DOHH2 (cell line): ENCODE data around the gene DOCK10.

Experiments
- H3F3A ChIP-seq: fragments of 200-600 bp; sonication (generic), shearing (Covaris generic); 2 replicates; pipeline ENCODE4 v1.6.0; 2016; ENCODE audit warnings: antibody characterized with exemption, mild to moderate bottlenecking; ENCODE audit not compliant: control insufficient read depth, insufficient read depth
- H3K27ac ChIP-seq: fragments of 200-600 bp; sonication (generic); 2 replicates; pipeline ENCODE4 v1.5.1; 2014; ENCODE audit warnings: low read depth, mild to moderate bottlenecking, low read length, moderate library complexity
- H3K27me3 ChIP-seq: fragments of 200-600 bp; sonication (generic); 2 replicates; pipeline ENCODE4 v1.6.1; 2014; ENCODE audit warnings: mild to moderate bottlenecking, low read length, mixed read lengths; ENCODE audit not compliant: control insufficient read depth
- H3K36me3 ChIP-seq: fragments of 200-600 bp; sonication (generic); 2 replicates; pipeline ENCODE4 v1.6.1; 2014; ENCODE audit warnings: mild to moderate bottlenecking, low read length, moderate library complexity, mixed read lengths; ENCODE audit not compliant: control insufficient read depth
- H3K4me1 ChIP-seq: fragments of 200-600 bp; sonication (generic); 2 replicates; pipeline ENCODE4 v1.6.1; 2014; ENCODE audit warnings: mild to moderate bottlenecking, low read length, mixed read lengths; ENCODE audit not compliant: control insufficient read depth
- H3K4me2 ChIP-seq: fragments of 200-600 bp; sonication (generic); 2 replicates; pipeline ENCODE4 v1.6.0; 2014; ENCODE audit warnings: mild to moderate bottlenecking, low read length, moderate library complexity
- H3K4me3 ChIP-seq: fragments of 200-600 bp; sonication (generic); 2 replicates; pipeline ENCODE4 v1.5.1; 2014; ENCODE audit warnings: mild to moderate bottlenecking, low read length, mixed read lengths
- H3K79me2 ChIP-seq: fragments of 200-600 bp; sonication (generic); 2 replicates; pipeline ENCODE4 v1.6.1; 2014; ENCODE audit warnings: mild to moderate bottlenecking, low read length, mixed read lengths; ENCODE audit not compliant: control insufficient read depth
- H3K9me2 ChIP-seq: fragments of 200-600 bp; sonication (generic); replicated peaks from 2 replicates; pipeline ENCODE4 v1.6.1; 2014; ENCODE audit warnings: mild to moderate bottlenecking, low read length, mixed read lengths; ENCODE audit not compliant: control insufficient read depth
- H3K9me3 ChIP-seq: fragments of 200-600 bp; sonication (generic); 2 replicates; pipeline ENCODE4 v1.6.1; 2014; ENCODE audit warnings: antibody characterized with exemption, low read length, mixed read lengths; ENCODE audit not compliant: control insufficient read depth, insufficient read depth
- H4K20me1 ChIP-seq: fragments of 200-600 bp; sonication (generic); 2 replicates; pipeline ENCODE4 v1.6.0; 2014; ENCODE audit warnings: low read depth, mild to moderate bottlenecking, antibody characterized with exemption, low read length, moderate library complexity; ENCODE audit not compliant: control insufficient read depth, insufficient read depth
- EZH2phosphoT487 ChIP-seq: fragments of 200-600 bp; sonication (generic); IDR thresholded peaks from 2 replicates; pipeline ENCODE4 v1.6.1; 2017; ENCODE audit warnings: borderline replicate concordance, mild to moderate bottlenecking, antibody characterized with exemption, low read length, moderate library complexity, mixed read lengths
- TF ChIP-seq, protein P1 (sequence below): fragments of 200-600 bp; sonication (generic); IDR thresholded peaks from one replicate; pipeline ENCODE4 v1.5.1; 2014; ENCODE audit warnings: antibody characterized with exemption, mild to moderate bottlenecking, low read depth, low read length; ENCODE audit not compliant: poor library complexity, severe bottlenecking

DOCK10 gene

DNA sequence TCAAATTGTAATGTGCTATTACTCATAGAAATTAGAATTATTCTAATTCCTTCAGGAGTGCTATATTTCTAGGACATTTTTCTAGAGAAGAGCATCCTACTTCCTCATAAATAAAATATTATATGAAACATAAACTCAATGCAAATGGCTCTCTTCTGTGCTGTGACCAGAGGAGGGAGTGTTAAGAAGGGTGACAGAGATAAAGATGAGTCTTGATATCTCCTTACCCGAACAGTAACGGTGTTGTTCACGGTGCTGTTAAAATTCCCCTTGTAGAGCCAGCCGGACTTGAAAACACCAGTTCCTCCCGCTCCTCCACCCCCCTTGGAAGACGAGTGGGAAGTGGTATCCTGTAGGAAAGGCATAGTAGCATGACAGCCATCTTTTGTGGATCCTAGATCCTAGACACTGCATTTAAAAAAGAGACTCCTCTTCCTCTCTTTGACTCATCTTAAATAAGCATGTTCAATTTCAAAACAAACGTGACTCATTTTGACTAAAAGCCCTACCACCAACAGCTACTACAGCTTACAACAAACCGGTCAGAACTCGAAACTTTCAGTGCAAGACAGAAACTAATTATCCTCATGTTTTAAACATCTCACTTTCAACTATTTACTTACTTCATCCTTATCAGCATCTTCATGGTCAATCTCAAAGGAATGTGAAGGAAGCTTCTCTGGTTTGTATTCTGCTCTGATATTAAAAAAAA, 156.3 kb downstream of the DOCK10 start:
- no peaks in the 10 kb centered on the region for H3K27me3 ChIP-seq
- H3K9me3 ChIP-seq, result no peaks in the 10 kb centered on the region
- H4K20me1 ChIP-seq, result no peaks in the 10 kb centered on the region
- no peak overlapping the region for H3K27ac ChIP-seq
- H3K4me3 ChIP-seq, result no peak overlapping the region
- no peaks in the 10 kb centered on the region for H3K4me1 ChIP-seq
- H3K36me3 ChIP-seq, result no peaks in the 10 kb centered on the region
- TF ChIP-seq, protein P1, sequence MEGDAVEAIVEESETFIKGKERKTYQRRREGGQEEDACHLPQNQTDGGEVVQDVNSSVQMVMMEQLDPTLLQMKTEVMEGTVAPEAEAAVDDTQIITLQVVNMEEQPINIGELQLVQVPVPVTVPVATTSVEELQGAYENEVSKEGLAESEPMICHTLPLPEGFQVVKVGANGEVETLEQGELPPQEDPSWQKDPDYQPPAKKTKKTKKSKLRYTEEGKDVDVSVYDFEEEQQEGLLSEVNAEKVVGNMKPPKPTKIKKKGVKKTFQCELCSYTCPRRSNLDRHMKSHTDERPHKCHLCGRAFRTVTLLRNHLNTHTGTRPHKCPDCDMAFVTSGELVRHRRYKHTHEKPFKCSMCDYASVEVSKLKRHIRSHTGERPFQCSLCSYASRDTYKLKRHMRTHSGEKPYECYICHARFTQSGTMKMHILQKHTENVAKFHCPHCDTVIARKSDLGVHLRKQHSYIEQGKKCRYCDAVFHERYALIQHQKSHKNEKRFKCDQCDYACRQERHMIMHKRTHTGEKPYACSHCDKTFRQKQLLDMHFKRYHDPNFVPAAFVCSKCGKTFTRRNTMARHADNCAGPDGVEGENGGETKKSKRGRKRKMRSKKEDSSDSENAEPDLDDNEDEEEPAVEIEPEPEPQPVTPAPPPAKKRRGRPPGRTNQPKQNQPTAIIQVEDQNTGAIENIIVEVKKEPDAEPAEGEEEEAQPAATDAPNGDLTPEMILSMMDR, result no peak
- no peak for TF ChIP-seq EZH2phosphoT487
- no peaks in the 10 kb centered on the region for H3K9me2 ChIP-seq
- no peaks in the 10 kb centered on the region for H3F3A ChIP-seq
- H3K79me2 ChIP-seq, result no peaks in the 10 kb centered on the region
- no peak overlapping the region for H3K4me2 ChIP-seq

DNA sequence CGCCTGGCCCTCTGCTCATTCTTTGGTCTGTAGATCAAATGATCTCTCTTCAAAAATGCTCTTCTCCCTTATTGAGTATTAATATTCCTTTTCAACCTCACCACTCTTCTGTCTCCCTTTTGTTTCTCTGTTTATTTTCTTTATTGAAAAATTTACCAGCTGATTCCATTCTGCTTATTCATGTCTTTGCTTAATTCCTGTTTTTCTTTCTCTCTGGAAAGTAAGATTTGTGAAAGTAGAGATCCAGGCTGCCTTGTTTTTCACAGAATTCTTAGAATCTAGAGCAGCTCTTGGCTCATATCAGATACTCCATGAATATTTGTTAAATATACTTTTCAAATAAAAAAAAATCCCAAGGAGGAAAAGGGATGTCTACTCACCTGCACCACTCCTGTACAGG, 157.0 kb downstream of the DOCK10 start:
- Histone ChIP-seq H3K9me2 (no peaks in the 10 kb centered on the region), H3K9me3 (no peaks in the 10 kb centered on the region), H3K27me3 (no peaks in the 10 kb centered on the region), H3K4me1 (no peaks in the 10 kb centered on the region), H3K4me2 (no peak overlapping the region), H4K20me1 (no peaks in the 10 kb centered on the region), H3F3A (no peaks in the 10 kb centered on the region), H3K79me2 (no peaks in the 10 kb centered on the region), H3K27ac (no peak overlapping the region), H3K4me3 (no peak overlapping the region), H3K36me3 (no peaks in the 10 kb centered on the region)
- no peak for TF ChIP-seq EZH2phosphoT487
- TF ChIP-seq, protein P1, result no peak

DNA sequence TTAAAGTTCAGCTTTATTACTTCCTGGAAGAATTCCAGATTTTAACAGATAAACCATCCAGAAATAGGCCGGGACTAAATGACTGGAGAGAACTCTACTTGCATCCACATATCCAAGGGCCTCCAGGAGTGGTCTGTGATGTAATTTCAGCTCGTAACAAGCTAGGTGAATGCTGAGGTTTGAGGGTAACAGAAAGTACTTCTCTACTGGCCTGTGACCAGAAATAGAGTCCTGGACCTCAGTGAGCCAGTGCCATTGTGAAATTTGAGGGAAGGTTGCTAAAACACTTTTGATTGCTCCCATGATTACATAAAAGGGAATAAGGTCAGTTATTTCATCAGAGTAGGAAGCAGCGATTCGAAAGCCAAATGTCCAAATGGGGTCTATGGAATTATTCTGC, 158.1 kb downstream of the DOCK10 start:
- no peak for TF ChIP-seq EZH2phosphoT487
- TF ChIP-seq, protein P1, result no peak
- no peak overlapping the region for H3K27ac ChIP-seq

More for the DNA sequence above, 158.1 kb downstream of the DOCK10 start:
- Histone ChIP-seq H3K4me3 (no peak overlapping the region), H3K9me2 (no peaks in the 10 kb centered on the region), H3F3A (no peaks in the 10 kb centered on the region), H3K9me3 (no peaks in the 10 kb centered on the region), H3K4me2 (no peak overlapping the region), H3K36me3 (no peaks in the 10 kb centered on the region), H3K27me3 (no peaks in the 10 kb centered on the region), H4K20me1 (no peaks in the 10 kb centered on the region), H3K79me2 (no peaks in the 10 kb centered on the region), H3K4me1 (no peaks in the 10 kb centered on the region)
